Stimulated activated CD4-positive, alpha-beta T cell treated with anti-CD3 and anti-CD28 coated beads, Interleukin-15, amount 100 ng/mL, for 48 hours (primary cell): Measurements from ENCODE around the gene PHYHD1.
A peak's percentile ranks its signal among the peaks of the same experiment; 100 is the strongest.
"Not testable (repeated sequence)": the region's sequence is repeated elsewhere in the genome, so short reads cannot be mapped to it uniquely, and the experiment has no call there.

ENCODE experiments used
- DNase-seq, 2 donors: peaks; one replicate each; pipeline ENCODE4 v3.0.0-alpha.2; 2020; ENCODE audit warnings: low read depth in 2 of 2

Gene PHYHD1

DNA sequence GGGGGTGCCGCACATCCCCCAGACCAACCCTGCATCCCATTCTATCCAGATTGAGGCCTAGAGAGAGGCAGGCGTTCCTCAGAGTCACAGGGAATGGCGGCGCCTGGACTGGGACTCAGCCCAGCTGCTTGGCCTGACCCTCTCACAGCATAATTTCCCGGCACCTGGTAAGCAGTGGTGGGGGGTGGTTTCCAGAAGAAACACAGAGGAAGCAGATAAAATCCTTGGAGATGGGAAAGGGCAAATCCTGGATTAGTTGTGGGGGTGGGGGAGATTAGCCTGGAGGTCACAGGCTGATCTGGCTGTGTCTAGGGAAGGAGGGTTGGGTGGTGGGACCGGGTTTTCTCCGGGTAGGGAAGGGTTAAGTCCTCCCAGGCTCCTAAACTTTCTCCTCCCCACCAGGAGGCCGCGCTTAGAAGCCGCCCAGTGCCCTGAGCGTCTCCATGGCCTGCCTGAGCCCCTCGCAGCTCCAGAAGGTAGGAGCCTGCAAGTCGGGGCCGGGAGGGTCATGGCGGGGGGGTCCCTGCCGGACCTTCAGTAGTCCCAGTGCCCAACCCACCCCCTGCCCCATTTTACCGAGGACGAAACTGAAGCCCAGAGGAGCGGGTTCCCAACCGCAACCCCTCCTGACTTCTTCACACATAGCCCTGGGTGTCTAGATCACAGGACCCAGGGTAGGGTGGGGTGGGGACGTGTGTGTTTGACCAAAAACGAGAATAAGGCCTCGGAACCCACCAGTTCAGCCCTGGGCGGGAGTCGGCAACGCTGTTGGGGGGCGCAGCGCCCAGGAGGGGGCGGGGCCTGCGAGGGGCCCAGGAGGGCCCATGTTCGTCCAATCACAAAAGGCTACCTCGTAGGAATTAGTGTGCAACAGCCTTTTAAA, 1.3 kb downstream of the PHYHD1 start:
- DNase-seq = no peak

DNA sequence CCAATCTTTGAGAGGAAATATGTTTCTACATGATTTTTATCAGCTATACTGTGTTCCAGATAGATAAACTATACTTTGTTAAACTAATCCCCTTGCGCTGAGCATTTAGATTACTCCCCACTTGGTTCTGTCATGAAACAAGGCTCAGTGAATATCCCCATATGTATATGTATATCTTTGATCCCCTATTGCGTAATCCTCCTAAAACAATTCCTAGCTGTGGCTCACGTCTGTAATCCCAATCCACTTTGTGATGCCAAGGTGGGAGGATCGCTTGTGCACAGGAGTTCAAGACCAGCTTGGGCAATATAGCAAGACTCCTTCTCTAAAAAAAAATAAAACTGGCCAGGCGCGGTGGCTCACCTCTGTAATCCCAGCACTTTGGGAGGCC, 2.7 kb downstream of the PHYHD1 start:
- no peak for DNase-seq

DNA sequence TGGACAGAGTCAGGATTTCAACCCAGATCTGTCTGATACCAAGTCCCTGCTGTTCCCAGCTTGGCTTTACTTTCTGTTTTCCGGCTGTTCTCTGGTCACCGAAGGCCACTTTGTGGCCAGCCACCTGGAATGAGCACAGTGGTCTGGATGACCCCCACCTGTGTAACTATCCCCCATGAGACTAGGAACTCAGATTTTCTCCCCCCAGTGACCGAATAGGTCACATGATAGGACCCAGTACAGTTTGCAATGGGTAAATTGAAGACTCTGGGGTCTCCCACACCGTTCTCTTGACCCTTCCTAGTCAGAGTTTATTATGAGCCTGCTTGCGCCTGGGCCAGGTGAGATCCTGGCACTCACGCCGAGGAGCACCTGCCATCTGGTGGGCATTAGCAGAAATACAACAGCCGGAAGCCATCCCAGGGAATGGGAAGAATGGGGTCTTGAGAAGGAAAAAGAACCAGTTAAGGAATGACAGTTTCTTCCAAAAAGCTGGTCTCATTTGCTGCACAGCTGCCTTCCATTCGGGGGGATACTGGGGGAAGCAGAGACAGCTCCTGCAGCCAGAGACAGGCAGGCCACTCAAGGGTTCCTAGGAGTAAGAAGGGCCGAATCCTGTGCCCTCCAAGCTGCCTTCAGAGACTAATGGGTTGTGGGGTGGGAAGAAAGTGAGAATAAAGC, 7.1 kb downstream of the PHYHD1 start:
- DNase-seq = no peak

DNA sequence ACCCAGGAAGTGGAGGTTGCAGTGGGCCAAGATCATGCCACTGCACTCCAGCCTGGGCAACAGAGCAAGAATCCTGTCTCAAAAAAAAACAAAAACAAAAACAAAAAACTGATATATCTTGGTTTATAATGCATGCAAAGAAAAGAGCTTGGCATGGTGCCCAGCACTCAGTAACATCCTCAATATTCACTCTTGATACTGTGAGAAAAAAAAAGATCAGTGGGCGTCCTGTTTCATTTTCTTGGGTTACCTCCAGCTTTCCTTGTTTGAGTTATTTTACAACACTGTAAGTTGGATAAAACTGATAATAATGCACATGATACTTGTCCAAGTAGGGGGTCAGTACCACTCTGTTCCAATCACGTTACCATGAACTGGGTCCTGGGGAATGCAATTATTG, 7.8 kb downstream of the PHYHD1 start:
- DNase-seq = no peak

DNA sequence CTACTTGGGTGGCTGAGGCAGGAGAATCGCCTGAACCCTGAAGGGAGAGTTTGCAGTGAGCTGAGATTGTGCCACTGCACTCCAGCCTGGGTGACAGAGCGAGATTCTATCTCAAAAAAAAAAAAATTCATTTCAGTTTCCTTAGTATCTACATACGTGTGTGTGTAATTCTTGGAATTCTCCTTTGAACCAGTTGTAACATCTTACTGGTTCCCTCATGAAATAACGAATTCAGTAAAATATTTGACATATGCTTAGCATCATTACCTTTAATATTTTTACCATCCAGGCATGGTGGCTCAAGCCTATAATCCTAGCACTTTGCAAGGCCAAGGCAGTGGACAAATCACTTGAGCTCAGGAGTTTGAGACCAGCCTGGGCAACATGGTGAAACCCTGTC, 8.8 kb downstream of the PHYHD1 start:
- DNase-seq = no peak

DNA sequence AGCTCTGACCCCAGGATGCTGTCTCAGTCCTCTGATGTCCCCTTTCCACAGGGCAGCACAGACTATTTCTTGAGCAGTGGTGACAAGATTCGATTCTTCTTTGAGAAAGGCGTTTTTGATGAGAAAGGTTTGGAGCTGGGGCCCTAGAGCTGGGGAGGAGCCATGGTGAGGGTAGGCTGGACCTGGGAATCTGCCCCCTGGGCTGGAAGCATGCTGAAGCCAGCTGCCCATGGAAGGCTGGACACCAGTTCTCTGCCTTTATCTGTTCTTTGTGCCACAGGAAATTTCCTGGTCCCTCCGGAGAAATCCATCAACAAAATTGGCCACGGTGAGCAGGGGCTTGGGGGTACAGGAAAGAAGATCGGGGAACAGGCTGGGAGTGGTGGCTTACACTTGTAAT, 12.9 kb downstream of the PHYHD1 start:
- no peak for DNase-seq

DNA sequence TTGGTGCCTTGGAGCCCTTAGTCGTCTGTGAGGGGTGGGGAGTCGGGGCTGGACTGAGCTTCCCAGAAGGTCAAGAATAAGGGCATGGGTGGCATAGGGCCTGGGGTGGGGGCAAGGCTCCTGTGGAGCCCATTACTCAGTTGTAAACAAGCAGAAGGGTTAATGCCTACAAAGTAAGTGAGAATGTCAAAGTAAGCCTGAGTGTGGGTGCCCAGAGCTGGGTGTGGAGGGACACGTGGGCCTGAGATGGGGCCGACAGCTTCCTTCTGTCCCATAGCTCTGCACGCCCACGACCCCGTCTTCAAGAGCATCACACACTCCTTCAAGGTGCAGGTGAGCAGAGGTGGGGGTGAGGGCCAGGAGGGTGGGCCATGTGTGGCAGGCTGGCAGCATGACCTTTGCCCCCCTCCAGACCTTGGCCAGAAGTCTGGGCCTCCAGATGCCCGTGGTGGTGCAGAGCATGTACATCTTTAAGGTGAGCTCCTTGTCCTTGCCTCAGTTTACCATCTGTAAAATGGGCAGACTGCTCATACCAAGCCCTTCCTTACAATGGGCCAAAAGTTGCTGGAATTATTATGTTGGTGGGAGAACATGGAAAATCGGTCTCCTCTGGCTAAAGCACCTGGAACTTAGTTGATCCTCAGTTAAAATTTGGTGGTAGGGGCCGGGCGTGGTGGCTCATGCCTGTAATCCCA, 15.5 kb downstream of the PHYHD1 start:
- no peak for DNase-seq

DNA sequence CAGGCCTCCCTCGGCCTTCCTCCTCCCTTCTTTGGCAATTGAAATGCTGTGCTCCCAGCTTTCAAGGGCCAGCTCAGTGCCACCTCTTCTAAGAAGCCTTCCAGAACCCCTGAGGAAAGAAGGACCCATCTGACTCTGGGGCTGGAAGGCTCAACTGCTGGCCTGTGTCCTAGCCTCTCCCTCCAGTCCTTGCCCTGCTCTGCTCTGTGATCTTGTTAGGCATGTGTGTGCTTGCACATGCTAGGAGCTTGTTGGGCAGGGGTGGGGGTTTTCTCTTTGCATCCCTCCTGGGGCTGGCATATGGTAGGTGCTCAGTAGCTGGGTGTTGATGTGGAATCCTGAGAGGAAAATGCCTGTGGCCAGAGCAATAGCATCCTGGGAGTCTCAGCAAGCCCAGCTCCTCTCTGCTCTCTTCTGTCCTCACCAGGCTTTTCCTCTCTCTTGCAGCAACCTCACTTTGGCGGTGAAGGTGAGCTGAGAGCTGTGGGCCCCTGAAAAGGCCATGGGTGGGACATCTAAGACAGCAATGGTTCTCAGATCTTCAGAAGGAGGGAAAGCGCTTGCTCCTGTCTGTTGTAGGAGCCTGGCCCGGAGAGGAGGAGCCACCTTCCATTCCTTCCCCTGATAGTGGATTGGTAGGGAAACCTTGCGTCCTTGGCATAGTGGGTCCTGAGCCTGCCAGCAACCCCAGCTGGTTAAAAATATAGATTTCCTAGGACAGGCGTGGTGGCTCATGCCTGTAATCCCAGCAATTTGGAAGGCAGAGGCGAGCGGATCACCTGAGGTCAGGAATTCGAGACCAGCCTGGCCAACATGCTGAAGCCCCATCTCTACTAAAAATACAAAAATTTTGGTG, 16.8 kb downstream of the PHYHD1 start:
- no peak for DNase-seq

DNA sequence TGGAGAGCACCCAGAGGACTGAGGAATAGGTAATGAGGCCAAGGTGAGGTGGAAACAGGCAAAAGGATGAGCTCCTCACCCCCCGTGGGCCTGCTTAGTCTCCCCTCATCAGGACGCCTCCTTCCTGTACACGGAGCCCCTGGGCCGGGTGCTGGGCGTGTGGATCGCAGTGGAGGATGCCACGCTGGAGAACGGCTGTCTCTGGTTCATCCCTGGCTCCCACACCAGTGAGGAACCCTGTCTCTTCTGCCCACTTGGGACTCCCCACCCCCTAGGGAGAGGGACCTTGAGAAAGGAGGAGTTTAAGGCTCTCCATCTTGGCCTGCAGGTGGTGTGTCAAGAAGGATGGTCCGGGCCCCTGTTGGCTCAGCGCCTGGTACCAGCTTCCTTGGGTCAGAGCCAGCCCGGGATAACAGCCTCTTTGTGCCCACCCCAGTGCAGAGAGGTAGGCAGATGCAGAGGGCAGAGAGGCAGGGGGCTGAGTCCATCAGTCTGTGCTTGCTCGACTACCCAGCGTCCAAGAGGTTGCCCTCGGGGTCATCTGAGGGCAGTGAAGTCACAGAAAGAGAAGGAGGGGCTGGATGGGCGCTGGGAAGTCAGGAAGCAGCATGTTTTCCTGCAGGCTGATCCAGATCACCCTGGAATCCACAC, 19.6 kb downstream of the PHYHD1 start:
- no peak for DNase-seq

DNA sequence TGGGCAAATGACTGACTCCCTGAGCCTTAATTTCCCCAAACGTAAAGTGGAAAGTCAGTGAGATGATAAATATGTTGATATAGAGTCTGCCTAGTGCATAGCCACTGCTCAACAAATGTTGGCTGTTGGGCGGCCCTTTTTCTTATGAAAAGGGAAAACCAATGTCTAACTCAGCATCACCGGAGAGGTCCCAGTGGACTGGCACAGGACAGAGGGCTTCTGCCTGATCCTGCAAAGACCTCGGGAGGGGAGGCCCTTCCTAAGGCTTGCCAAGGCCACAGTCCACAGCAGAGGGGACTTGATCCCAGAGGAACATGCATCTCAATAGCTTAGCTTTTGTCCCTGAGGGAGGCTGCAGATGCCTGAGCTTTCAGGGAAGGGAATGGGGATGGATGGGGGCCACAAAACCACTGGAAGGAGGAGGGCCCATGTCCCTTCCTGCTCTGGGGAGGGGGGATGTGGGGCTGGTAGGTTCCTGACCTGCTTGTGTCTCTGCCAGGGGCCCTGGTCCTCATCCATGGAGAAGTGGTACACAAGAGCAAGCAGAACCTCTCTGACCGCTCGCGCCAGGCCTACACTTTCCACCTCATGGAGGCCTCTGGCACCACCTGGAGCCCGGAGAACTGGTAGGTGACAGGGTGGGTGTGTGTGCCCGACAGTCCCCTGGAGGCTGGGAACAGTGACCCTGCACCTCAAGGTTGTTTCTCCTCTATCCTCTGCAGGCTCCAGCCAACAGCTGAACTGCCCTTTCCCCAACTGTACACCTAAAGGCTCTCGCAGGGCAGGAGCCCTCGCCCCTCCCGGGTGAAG, 20.4 kb downstream of the PHYHD1 start:
- DNase-seq = no peak

DNA sequence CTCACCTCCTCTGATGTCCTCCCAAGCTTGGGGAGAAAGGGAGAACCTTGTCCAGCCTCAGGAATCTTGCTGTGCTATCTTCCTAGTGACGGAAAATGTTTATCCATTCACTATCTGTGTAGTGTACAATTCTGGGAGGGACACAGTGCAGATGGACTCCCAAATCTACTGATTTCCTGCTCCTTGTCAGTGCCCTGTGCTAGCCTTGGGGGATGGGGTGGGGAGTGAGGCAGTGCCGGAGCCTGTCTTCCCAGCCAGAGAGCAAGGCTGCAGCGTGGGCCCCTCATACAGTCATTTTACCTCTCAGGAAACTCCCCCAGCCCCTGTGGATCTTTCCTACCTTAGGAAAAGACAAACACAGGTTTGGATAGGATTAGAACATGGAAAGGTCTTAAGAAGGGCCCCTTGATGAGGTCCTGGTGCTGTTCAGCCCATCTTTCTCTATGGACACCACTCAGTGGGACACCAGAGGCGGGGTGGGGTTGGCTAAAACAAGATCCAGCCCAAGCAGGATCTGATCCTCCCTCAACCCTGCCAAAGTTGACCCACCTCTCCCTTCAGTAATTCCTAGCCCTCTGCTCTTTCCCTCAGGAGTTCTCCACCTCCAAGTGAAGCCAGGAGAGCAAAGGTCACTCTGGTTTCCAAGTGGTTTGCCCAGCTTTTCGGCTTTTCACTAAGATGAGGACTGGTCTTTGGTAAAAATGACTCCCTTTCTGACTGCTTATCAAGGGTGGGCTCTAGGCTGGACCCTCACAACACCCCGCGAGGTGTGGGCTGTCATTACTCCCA, 23.2 kb downstream of the PHYHD1 start:
- no peak for DNase-seq

DNA sequence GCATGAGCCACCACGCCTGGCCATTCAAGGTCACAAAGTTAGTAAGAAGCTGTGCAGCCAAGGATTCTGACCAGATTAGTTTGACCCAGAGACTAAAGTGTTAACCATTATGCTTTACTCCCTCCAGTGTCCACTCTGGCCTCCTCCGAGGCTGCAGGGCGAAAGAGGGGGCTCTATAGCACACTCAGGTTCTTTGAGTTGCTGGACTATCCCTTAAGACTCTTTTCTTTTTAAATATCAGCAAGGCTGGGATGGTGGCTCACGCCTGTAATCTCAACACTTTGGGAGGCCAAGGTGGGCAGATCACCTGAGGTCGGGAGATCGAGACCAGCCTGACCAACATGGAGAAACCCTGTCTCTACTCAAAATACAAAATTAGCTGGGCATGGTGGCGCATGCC, 24.2 kb downstream of the PHYHD1 start:
- DNase-seq = not testable (repeated sequence)

DNA sequence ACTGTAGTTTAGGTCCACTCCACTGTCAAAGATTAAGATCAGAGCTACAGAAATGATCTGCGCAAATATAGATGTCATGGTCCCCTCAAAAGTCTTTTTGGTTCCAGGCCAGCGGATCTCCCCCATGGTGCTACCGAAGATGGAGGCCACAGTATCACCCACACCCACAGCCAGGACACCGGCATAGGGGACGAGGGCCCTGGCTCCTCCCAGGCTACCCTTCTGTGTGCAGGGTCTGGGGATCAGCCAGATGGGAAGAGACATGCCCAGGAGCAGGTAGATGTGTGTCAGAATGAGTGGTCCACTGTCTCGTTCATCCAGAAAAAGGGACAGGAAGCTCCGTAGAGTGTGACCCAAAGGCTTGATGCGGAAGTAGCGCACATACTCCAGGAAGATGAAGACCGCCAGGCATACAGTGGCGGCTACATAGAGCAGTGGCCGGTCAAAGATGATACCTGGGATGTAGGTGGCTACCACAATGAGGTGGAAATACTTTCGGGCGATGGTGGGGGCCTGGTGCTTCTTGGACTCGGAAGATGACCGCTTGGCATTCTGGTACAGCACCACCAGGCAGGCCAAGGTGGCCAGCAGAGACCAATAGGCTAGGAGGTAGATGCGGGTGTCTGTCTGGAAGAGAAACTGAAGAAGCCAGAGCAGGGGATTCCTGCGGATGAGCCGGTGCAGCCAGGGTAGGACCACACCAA, 25.2 kb downstream of the PHYHD1 start:
- no peak for DNase-seq

DNA sequence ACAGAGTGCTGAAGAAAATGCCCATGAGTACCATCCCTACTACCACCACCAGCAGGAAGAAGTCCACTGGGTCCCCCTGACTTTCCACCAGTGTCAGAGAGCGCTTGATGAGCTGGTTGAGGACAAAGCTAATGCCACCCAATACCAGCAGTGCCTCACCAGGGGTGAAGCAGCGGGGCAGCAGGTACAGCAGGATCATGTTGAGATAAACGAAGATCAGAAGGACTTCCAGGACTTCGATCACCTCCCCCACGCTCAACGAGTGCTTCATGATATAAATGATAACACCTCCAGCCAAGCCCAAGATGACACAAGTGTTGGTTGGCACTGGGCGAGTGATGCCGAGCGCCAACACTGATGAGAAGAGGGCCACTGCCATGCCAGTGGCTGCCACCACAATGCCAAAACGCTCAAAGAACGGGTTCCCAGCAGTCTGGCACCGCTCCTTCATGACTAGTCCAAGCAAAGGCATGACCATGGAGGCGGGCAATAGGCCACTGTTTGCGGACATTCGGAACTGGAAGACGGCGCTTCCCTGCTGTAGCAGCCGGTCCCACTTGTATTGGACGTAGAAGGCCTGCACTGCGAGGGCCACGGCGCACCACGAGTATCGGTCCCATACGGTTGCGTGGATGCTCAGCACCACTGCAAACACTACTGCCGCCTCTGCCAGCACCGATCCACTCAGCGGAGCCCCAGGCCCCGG, 25.9 kb downstream of the PHYHD1 start:
- peak in 1 of 2 donors; percentile 14 for DNase-seq

DNA sequence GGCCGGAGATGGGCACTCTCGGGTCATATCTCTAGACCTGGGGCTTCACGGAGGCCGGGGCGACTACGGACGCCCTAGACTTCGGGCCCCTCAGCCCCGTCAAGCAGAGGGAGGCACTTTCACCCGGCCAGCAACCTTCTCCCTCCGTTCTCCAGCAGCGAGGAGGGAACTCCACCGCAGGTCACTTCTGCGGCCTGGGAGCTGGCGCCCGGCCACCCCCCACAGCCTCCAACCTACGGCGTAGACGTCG, 26.4 kb downstream of the PHYHD1 start:
- no peak for DNase-seq

DNA sequence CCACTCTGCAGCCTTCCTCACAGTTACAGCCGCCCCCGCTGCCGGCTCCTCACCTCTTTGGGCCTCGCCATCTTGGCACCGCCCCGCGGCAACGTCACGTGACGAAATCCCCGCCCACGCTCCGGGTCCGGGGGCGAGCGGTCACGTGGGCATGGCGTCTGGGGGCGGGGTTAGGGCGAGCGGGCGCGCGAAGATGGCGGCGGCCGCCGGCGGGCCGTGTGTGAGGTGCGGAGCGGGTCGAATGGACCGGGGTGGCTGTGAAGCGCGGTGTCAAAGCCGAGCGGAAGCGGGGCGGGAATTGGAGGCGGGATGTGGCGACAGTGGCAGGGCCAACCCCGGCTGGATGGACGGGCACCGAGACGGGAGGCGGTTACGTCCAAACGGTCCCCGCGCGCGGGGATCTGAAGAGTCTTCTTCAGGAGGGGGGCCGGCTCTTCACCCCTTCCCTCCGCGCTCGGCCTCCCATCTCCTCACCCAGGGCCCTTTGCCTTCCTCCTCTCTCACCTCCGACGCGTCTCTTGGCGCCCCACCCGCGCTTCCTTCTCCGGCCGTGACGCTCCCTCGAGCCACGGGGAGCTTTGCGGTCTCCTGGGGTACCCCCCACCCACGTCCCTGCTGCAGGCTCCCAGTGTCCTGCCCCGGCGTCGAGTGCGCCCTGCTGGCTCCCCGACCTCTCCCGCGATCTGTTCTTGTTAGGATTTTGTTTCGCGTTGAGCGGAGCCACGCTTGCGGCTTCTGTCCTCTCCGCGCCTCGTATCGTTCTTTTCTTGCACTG, 26.9 kb downstream of the PHYHD1 start, which contains the start of the genes DOLK and NUP188:
Gene DOLK (minus strand): TSS at position 77 of the 775 bp plus-strand sequence. CDS start 300 bp downstream, outside the sequence.
Gene NUP188 (plus strand): TSS at position 173 of the 775 bp plus-strand sequence. CDS start 21 bp downstream, at position 194.
- peak; percentile 97 to 99 for DNase-seq

DNA sequence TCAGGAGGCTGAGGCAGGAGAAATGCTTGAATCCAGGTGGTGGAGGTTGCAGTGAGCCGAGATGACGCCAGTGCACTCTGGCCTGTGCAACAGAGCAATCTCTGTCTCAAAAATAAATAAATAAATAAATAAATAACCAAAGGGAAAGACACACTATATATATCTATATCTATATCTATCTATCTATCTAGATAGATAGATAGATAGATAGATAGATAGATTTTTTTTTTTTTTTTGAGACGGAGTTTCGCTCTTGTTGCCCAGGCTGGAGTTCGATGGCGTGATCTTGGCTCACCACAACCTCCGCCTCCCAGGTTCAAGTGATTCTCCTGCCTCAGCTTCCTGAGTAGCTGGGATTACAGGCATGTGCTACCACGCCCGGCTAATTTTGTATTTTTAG, 40.6 kb downstream of the PHYHD1 start:
- DNase-seq = not testable (repeated sequence)
